ENCODE results near the gene MT1F. TPM values are rescaled to one million over a fixed set of nuclear protein-coding genes. Genes with fewer than 3 reads are reported as not detected.

Gene MT1F
- total and polyA plus RNA-seq, 11 donors = 1.3 to 8.1 (median 1.9) TPM; not detected in 2

DNA sequence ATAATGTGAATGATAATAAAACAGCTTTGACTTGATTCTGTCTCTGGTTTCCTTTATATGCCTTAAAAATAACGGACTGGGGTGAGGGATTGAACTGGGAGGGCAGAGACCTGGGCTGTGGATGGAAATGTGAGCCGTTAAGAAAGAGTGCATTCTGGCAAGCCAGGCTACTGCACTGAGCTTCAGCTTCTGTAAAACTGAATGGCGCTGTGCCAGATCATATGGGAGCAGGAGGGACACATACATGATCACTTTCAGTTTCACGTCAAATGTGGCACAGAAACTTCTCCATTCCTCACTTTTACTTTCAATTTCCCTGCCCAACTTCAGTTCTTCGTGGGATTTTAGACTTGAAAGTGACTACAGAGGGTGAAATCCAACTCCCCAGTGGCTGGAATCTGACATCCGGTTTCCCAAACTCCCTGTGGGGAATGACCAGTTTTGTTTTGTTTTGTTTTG is 48.3 kb upstream of the MT1F start:
- Histone ChIP-seq H3K9me3 (no peaks in the 10 kb centered on the region), H3K27me3 (no peaks in the 10 kb centered on the region), H3K36me3 (no peaks in the 10 kb centered on the region), H3K4me1 (peaks cover 9 to 67% (median 57%) of the 10 kb centered on the region in 12 donors), H3K4me3 (peak overlapping the region; percentile 58 to 87 (median 71)), H3K27ac (peak overlapping the region; percentile 86 to 99 (median 96))
- ATAC-seq = peak in 2 of 4 donors; percentile 6 to 14
- DNase-seq = peak in 4 of 5 donors; percentile 77 to 83 (median 78)
- peak in 1 of 12 donors; percentile 3 for TF ChIP-seq CTCF (IDR thresholded peaks at IDR 0.05)
- no peak for TF ChIP-seq POLR2A (IDR thresholded peaks at IDR 0.05)
- 2 to 6% (median 3%) methylated on average over 6 of the region's 6 CpGs for WGBS, 4 donors
- intact Hi-C loops (cut with DNase I) = loop anchor here (1.0 to 10.0 kb wide), 10 partner anchors 15 to 175 kb away; partner anchors contain the start of genes MT1X (in 7 of the 10), MT1E (in 3 of the 10) and MT1A (in 1 of the 10)

GRCh38 chr16:56610017-56610608 is 47.6 kb upstream of the MT1F start:
- Histone ChIP-seq H3K27ac (peak overlapping the region; percentile 86 to 99 (median 96)), H3K27me3 (no peaks in the 10 kb centered on the region), H3K4me3 (peak overlapping the region in 11 of 12 donors; percentile 59 to 87 (median 71)), H3K9me3 (no peaks in the 10 kb centered on the region), H3K4me1 (peaks cover 9 to 67% (median 57%) of the 10 kb centered on the region in 12 donors), H3K36me3 (no peaks in the 10 kb centered on the region)
- intact Hi-C loops (cut with DNase I) = loop anchor here in 1 of 10 donors (2.0 kb wide), 1 partner anchor 17 kb away; no protein-coding TSS in a partner anchor
- ATAC-seq (peak in 3 of 4 donors; percentile 5 to 16 (median 8)), DNase-seq (peak in 3 of 5 donors; percentile 39 to 53 (median 53))
- TF ChIP-seq CTCF (IDR thresholded peaks at IDR 0.05) (no peak), POLR2A (IDR thresholded peaks at IDR 0.05) (peak in 1 of 2 donors; percentile 17)
- 7 to 26% (median 19%) methylated on average over 10 of the region's 10 CpGs for WGBS, 4 donors

GRCh38 chr16:56610609-56611111 is 47.1 kb upstream of the MT1F start:
- TF ChIP-seq POLR2A (IDR thresholded peaks at IDR 0.05) = no peak
- no peak for TF ChIP-seq CTCF (IDR thresholded peaks at IDR 0.05)
- ATAC-seq (no peak), DNase-seq (peak in 1 of 5 donors; percentile 45)
- Histone ChIP-seq H3K9me3 (no peaks in the 10 kb centered on the region), H3K4me1 (peaks cover 9 to 65% (median 57%) of the 10 kb centered on the region in 12 donors), H3K27me3 (no peaks in the 10 kb centered on the region), H3K4me3 (peak overlapping the region in 6 of 12 donors; percentile 68 to 87 (median 72)), H3K27ac (peak overlapping the region; percentile 86 to 99 (median 96)), H3K36me3 (no peaks in the 10 kb centered on the region)
- intact Hi-C loops (cut with DNase I) = loop anchor here in 1 of 10 donors (2.0 kb wide), 1 partner anchor 16 kb away; no protein-coding TSS in a partner anchor
- WGBS, 4 donors = 10 to 49% (median 13%) methylated on average over 2 of the region's 2 CpGs

GRCh38 chr16:56611281-56611833 is 46.4 kb upstream of the MT1F start:
- peak; percentile 60 to 79 (median 65) for ATAC-seq
- 50 to 73% (median 55%) methylated on average over 2 of the region's 2 CpGs for WGBS, 4 donors
- Histone ChIP-seq H3K4me1 (peaks cover 9 to 58% (median 51%) of the 10 kb centered on the region in 12 donors), H3K9me3 (no peaks in the 10 kb centered on the region), H3K36me3 (no peaks in the 10 kb centered on the region), H3K4me3 (no peak overlapping the region), H3K27me3 (no peaks in the 10 kb centered on the region), H3K27ac (peak overlapping the region; percentile 86 to 99 (median 96))
- intact Hi-C loops (cut with DNase I) = loop anchor here in 1 of 10 donors (2.0 kb wide), 1 partner anchor 15 kb away; no protein-coding TSS in a partner anchor
- peak in 4 of 5 donors; percentile 72 to 91 (median 82) for DNase-seq
- no peak for TF ChIP-seq POLR2A (IDR thresholded peaks at IDR 0.05)
- no peak for TF ChIP-seq CTCF (IDR thresholded peaks at IDR 0.05)
